IPS-18a (cell line): Measurements from ENCODE around the gene PTGDR2.

ENCODE experiments used
- H3K27ac ChIP-seq: one replicate; pipeline ENCODE4 v1.5.1; 2013; ENCODE audit warnings: low read length
- H3K27me3 ChIP-seq: one replicate; pipeline ENCODE4 v1.6.1; 2013; ENCODE audit warnings: mild to moderate bottlenecking, low read length; ENCODE audit not compliant: control insufficient read depth, insufficient read depth
- H3K36me3 ChIP-seq: one replicate; pipeline ENCODE4 v1.6.1; 2013; ENCODE audit warnings: low read depth, low read length; ENCODE audit not compliant: control insufficient read depth
- H3K4me1 ChIP-seq: one replicate; pipeline ENCODE4 v1.6.1; 2013; ENCODE audit warnings: low read depth, low read length; ENCODE audit not compliant: control insufficient read depth
- H3K4me3 ChIP-seq: one replicate; pipeline ENCODE4 v1.5.1; 2013; ENCODE audit warnings: low read length
- H3K9ac ChIP-seq: one replicate; pipeline ENCODE4 v1.6.1; 2013; ENCODE audit warnings: mild to moderate bottlenecking, low read length, moderate library complexity
- H3K9me3 ChIP-seq: one replicate; pipeline ENCODE4 v1.6.1; 2013; ENCODE audit warnings: low read depth, low read length; ENCODE audit not compliant: control insufficient read depth

Gene PTGDR2

GRCh38 chr11:60854140-60854846 lies 1.5 kb downstream of the PTGDR2 start:
- Histone ChIP-seq H3K9ac (no peak overlapping the region), H3K27me3 (peaks cover 6% of the 10 kb centered on the region), H3K27ac (no peak overlapping the region), H3K4me3 (no peak overlapping the region), H3K4me1 (no peaks in the 10 kb centered on the region), H3K36me3 (peaks cover 20% of the 10 kb centered on the region), H3K9me3 (no peaks in the 10 kb centered on the region)

GRCh38 chr11:60852982-60853950 lies 2.5 kb downstream of the PTGDR2 start:
- Histone ChIP-seq H3K4me3 (no peak overlapping the region), H3K27ac (no peak overlapping the region), H3K9me3 (no peaks in the 10 kb centered on the region), H3K9ac (no peak overlapping the region), H3K27me3 (peaks cover 6% of the 10 kb centered on the region), H3K4me1 (no peaks in the 10 kb centered on the region), H3K36me3 (peaks cover 29% of the 10 kb centered on the region)

GRCh38 chr11:60852117-60852981 lies 3.4 kb downstream of the PTGDR2 start:
- Histone ChIP-seq H3K9me3 (no peaks in the 10 kb centered on the region), H3K4me3 (peak overlapping the region; percentile 21), H3K27me3 (peaks cover 6% of the 10 kb centered on the region), H3K9ac (no peak overlapping the region), H3K4me1 (no peaks in the 10 kb centered on the region), H3K36me3 (peaks cover 31% of the 10 kb centered on the region), H3K27ac (no peak overlapping the region)

GRCh38 chr11:60851327-60852104 lies 4.2 kb downstream of the PTGDR2 start:
- Histone ChIP-seq H3K27ac (no peak overlapping the region), H3K9ac (no peak overlapping the region), H3K27me3 (peaks cover 6% of the 10 kb centered on the region), H3K36me3 (peaks cover 31% of the 10 kb centered on the region), H3K9me3 (no peaks in the 10 kb centered on the region), H3K4me3 (no peak overlapping the region), H3K4me1 (no peaks in the 10 kb centered on the region)

- Histone ChIP-seq H3K27me3 (peaks cover 6% of the 10 kb centered on the region), H3K4me1 (no peaks in the 10 kb centered on the region), H3K27ac (no peak overlapping the region), H3K4me3 (no peak overlapping the region), H3K9me3 (no peaks in the 10 kb centered on the region), H3K36me3 (peaks cover 34% of the 10 kb centered on the region), H3K9ac (no peak overlapping the region)
These were observed 5.9 kb downstream of the PTGDR2 start for GRCh38 chr11:60849641-60850520.

- Histone ChIP-seq H3K36me3 (peaks cover 35% of the 10 kb centered on the region), H3K4me1 (peaks cover 2% of the 10 kb centered on the region), H3K27me3 (peaks cover 6% of the 10 kb centered on the region), H3K9me3 (no peaks in the 10 kb centered on the region), H3K9ac (no peak overlapping the region), H3K27ac (no peak overlapping the region), H3K4me3 (no peak overlapping the region)
These were observed 7.0 kb downstream of the PTGDR2 start for GRCh38 chr11:60848714-60849151.

- H3K9ac ChIP-seq: no peak overlapping the region
- H3K27me3 ChIP-seq: no peaks in the 10 kb centered on the region
- no peak overlapping the region for H3K27ac ChIP-seq
- peaks cover 35% of the 10 kb centered on the region for H3K36me3 ChIP-seq
- H3K4me1 ChIP-seq: peaks cover 8% of the 10 kb centered on the region
- H3K9me3 ChIP-seq: no peaks in the 10 kb centered on the region
- H3K4me3 ChIP-seq: no peak overlapping the region
These were observed 7.9 kb downstream of the PTGDR2 start for GRCh38 chr11:60847896-60848295.

GRCh38 chr11:60847281-60847680 lies 8.5 kb downstream of the PTGDR2 start:
- peaks cover 35% of the 10 kb centered on the region for H3K36me3 ChIP-seq
- peaks cover 8% of the 10 kb centered on the region for H3K4me1 ChIP-seq
- no peak overlapping the region for H3K27ac ChIP-seq
- no peak overlapping the region for H3K9ac ChIP-seq
- no peaks in the 10 kb centered on the region for H3K9me3 ChIP-seq
- no peak overlapping the region for H3K4me3 ChIP-seq
- no peaks in the 10 kb centered on the region for H3K27me3 ChIP-seq

GRCh38 chr11:60845338-60845737 lies 10.4 kb downstream of the PTGDR2 start:
- Histone ChIP-seq H3K4me3 (no peak overlapping the region), H3K27ac (no peak overlapping the region), H3K36me3 (peaks cover 26% of the 10 kb centered on the region), H3K9me3 (no peaks in the 10 kb centered on the region), H3K4me1 (peaks cover 13% of the 10 kb centered on the region), H3K27me3 (no peaks in the 10 kb centered on the region), H3K9ac (no peak overlapping the region)

- no peak overlapping the region for H3K9ac ChIP-seq
- H3K9me3 ChIP-seq: no peaks in the 10 kb centered on the region
- H3K4me1 ChIP-seq: peaks cover 13% of the 10 kb centered on the region
- H3K27me3 ChIP-seq: no peaks in the 10 kb centered on the region
- H3K27ac ChIP-seq: no peak overlapping the region
- peaks cover 21% of the 10 kb centered on the region for H3K36me3 ChIP-seq
- H3K4me3 ChIP-seq: peak overlapping the region; percentile 84
These were observed 10.9 kb downstream of the PTGDR2 start for GRCh38 chr11:60844870-60845221.
